C4-2B (cell line): ENCODE measurements around the gene LAMA5.

ENCODE experiments used
- ZFX ChIP-seq: fragments of 450-650 bp; IDR thresholded peaks from 2 replicates; pipeline ENCODE4 v1.6.1; 2017
- TF ChIP-seq, protein P1 (sequence below): fragments of 450-650 bp; conservative IDR thresholded peaks from 2 replicates; pipeline ENCODE4 v1.5.1; 2017; ENCODE audit warnings: mild to moderate bottlenecking

DNA sequence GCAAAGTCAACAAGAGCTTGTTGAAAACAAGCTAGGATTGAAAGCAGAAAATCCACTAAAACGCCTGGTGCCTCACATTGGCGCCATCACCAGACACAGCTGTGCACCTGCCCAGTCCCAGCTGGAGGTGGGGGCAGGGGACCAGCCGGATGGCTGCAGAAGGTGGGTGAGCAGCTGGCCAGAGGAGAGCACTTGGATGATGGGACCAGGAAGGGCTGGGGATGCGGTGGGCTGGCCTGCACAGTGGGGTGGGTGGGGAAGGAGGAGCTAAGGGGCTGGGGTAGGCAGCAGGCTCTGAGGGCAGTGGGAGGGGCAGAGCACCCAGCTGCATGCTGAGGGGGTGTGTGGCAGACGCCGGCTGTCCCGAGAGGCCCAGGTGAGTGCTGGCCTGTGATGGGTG lies 32.9 kb upstream of the LAMA5 start:
- TF ChIP-seq, protein P1, sequence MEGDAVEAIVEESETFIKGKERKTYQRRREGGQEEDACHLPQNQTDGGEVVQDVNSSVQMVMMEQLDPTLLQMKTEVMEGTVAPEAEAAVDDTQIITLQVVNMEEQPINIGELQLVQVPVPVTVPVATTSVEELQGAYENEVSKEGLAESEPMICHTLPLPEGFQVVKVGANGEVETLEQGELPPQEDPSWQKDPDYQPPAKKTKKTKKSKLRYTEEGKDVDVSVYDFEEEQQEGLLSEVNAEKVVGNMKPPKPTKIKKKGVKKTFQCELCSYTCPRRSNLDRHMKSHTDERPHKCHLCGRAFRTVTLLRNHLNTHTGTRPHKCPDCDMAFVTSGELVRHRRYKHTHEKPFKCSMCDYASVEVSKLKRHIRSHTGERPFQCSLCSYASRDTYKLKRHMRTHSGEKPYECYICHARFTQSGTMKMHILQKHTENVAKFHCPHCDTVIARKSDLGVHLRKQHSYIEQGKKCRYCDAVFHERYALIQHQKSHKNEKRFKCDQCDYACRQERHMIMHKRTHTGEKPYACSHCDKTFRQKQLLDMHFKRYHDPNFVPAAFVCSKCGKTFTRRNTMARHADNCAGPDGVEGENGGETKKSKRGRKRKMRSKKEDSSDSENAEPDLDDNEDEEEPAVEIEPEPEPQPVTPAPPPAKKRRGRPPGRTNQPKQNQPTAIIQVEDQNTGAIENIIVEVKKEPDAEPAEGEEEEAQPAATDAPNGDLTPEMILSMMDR = no peak
- TF ChIP-seq ZFX = no peak
